ENCODE measurements around the gene MRPL39.

The MRPL39 gene

DNA sequence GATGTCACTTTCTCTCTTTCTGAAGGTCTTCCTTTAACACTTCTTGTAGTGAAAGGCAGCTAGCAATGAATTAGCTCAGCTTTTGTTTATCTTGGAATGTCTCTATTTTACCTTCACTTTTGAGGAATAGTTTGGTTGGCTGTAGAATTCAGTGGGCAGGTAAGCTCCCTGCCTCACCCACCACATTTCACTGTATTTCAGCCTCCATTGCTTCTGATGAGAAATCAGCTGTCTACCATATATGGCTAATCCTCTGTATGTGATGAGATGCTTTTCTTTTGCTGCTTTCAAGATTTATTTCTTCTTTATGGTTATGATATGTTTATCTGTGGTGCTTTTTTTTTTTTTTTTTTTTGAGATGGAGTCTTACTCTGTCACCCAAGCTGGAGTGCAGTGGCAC is 70.1 kb downstream of the MRPL39 start:
- TF ChIP-seq ISL1 (CRISPR knock-in tag; IDR thresholded peaks at IDR 0.05) (no peak), ZNF8 (CRISPR knock-in tag; IDR thresholded peaks at IDR 0.05) (no peak), OSR1 (CRISPR knock-in tag; IDR thresholded peaks at IDR 0.05) (no peak), TOX (CRISPR knock-in tag; IDR thresholded peaks at IDR 0.05; ENCODE audit: borderline replicate concordance) (no peak), ZNF70 (CRISPR knock-in tag; IDR thresholded peaks at IDR 0.05) (no peak), PPARA (CRISPR knock-in tag; IDR thresholded peaks at IDR 0.05; ENCODE audit: borderline replicate concordance) (no peak), GLIS3 (CRISPR knock-in tag; IDR thresholded peaks at IDR 0.05) (no peak), SNAI2 (CRISPR knock-in tag; IDR thresholded peaks at IDR 0.05) (no peak), ESRRG (CRISPR knock-in tag; IDR thresholded peaks at IDR 0.05) (no peak), ARNTL (CRISPR knock-in tag; IDR thresholded peaks at IDR 0.05; ENCODE audit: borderline replicate concordance, low read depth) (no peak), ZFP30 (CRISPR knock-in tag; IDR thresholded peaks at IDR 0.05) (no peak), ZNF565 (CRISPR knock-in tag; conservative IDR thresholded peaks at IDR 0.05; ENCODE audit: low read depth) (no peak)
- TF ChIP-seq, protein P1, sequence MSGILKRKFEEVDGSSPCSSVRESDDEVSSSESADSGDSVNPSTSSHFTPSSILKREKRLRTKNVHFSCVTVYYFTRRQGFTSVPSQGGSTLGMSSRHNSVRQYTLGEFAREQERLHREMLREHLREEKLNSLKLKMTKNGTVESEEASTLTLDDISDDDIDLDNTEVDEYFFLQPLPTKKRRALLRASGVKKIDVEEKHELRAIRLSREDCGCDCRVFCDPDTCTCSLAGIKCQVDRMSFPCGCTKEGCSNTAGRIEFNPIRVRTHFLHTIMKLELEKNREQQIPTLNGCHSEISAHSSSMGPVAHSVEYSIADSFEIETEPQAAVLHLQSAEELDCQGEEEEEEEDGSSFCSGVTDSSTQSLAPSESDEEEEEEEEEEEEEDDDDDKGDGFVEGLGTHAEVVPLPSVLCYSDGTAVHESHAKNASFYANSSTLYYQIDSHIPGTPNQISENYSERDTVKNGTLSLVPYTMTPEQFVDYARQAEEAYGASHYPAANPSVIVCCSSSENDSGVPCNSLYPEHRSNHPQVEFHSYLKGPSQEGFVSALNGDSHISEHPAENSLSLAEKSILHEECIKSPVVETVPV (CRISPR knock-in tag; IDR thresholded peaks at IDR 0.05) = no peak
- TF ChIP-seq, protein P2, sequence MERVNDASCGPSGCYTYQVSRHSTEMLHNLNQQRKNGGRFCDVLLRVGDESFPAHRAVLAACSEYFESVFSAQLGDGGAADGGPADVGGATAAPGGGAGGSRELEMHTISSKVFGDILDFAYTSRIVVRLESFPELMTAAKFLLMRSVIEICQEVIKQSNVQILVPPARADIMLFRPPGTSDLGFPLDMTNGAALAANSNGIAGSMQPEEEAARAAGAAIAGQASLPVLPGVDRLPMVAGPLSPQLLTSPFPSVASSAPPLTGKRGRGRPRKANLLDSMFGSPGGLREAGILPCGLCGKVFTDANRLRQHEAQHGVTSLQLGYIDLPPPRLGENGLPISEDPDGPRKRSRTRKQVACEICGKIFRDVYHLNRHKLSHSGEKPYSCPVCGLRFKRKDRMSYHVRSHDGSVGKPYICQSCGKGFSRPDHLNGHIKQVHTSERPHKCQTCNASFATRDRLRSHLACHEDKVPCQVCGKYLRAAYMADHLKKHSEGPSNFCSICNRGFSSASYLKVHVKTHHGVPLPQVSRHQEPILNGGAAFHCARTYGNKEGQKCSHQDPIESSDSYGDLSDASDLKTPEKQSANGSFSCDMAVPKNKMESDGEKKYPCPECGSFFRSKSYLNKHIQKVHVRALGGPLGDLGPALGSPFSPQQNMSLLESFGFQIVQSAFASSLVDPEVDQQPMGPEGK (CRISPR knock-in tag; IDR thresholded peaks at IDR 0.05; ENCODE audit: borderline replicate concordance) = no peak
- TF ChIP-seq, protein P3, sequence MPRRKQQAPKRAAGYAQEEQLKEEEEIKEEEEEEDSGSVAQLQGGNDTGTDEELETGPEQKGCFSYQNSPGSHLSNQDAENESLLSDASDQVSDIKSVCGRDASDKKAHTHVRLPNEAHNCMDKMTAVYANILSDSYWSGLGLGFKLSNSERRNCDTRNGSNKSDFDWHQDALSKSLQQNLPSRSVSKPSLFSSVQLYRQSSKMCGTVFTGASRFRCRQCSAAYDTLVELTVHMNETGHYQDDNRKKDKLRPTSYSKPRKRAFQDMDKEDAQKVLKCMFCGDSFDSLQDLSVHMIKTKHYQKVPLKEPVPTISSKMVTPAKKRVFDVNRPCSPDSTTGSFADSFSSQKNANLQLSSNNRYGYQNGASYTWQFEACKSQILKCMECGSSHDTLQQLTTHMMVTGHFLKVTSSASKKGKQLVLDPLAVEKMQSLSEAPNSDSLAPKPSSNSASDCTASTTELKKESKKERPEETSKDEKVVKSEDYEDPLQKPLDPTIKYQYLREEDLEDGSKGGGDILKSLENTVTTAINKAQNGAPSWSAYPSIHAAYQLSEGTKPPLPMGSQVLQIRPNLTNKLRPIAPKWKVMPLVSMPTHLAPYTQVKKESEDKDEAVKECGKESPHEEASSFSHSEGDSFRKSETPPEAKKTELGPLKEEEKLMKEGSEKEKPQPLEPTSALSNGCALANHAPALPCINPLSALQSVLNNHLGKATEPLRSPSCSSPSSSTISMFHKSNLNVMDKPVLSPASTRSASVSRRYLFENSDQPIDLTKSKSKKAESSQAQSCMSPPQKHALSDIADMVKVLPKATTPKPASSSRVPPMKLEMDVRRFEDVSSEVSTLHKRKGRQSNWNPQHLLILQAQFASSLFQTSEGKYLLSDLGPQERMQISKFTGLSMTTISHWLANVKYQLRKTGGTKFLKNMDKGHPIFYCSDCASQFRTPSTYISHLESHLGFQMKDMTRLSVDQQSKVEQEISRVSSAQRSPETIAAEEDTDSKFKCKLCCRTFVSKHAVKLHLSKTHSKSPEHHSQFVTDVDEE (CRISPR knock-in tag; IDR thresholded peaks at IDR 0.05) = no peak
- TF ChIP-seq, protein P4, sequence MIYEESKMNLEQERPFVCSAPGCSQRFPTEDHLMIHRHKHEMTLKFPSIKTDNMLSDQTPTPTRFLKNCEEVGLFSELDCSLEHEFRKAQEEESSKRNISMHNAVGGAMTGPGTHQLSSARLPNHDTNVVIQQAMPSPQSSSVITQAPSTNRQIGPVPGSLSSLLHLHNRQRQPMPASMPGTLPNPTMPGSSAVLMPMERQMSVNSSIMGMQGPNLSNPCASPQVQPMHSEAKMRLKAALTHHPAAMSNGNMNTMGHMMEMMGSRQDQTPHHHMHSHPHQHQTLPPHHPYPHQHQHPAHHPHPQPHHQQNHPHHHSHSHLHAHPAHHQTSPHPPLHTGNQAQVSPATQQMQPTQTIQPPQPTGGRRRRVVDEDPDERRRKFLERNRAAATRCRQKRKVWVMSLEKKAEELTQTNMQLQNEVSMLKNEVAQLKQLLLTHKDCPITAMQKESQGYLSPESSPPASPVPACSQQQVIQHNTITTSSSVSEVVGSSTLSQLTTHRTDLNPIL (CRISPR knock-in tag; IDR thresholded peaks at IDR 0.05; ENCODE audit: low read depth) = no peak
- TF ChIP-seq, protein P5, sequence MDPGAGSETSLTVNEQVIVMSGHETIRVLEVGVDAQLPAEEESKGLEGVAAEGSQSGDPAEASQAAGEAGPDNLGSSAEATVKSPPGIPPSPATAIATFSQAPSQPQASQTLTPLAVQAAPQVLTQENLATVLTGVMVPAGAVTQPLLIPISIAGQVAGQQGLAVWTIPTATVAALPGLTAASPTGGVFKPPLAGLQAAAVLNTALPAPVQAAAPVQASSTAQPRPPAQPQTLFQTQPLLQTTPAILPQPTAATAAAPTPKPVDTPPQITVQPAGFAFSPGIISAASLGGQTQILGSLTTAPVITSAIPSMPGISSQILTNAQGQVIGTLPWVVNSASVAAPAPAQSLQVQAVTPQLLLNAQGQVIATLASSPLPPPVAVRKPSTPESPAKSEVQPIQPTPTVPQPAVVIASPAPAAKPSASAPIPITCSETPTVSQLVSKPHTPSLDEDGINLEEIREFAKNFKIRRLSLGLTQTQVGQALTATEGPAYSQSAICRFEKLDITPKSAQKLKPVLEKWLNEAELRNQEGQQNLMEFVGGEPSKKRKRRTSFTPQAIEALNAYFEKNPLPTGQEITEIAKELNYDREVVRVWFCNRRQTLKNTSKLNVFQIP (CRISPR knock-in tag; IDR thresholded peaks at IDR 0.05; ENCODE audit: borderline replicate concordance, low read depth) = no peak
- ATAC-seq = no peak

DNA sequence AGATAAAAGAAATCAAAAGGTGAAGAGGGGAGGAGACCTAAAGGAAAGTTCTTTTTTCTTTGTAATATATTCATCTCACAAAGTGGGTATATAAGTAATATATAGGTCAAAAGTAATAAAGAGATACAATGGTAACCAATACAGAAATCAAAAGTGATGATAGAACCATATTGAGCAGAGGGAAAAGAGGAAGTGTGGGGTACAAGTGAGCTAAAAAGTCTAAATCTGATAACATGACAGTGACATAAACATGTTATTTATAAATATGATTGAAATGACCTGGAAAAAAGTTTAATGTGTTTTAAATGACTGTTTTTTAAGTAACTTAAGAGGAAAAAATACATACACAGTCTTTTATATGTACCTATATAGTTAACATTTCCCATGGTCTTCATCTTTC is 70.5 kb downstream of the MRPL39 start:
- TF ChIP-seq SNAI2 (CRISPR knock-in tag; IDR thresholded peaks at IDR 0.05) = no peak
- TF ChIP-seq PPARA (CRISPR knock-in tag; IDR thresholded peaks at IDR 0.05; ENCODE audit: borderline replicate concordance) = no peak
- TF ChIP-seq ZC3H10 (CRISPR knock-in tag; IDR thresholded peaks at IDR 0.05) = no peak

DNA sequence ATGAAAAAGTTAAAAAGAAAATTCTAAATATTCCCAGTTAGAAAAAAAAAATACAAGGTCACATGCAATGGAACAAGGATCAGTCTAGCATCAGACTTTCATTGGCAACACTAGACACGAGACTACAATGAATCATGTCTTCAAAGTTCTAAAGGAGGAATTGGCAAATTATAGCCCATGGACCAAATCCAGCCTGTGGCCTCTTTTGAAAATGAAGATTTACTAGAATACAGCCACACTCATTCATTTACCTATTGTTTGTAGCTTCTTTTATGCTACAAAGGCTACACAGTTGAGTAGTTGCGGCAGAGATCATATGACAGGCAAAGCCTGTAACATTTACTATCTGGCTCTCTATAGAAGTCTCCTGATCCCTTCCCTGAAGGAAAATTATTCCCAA is 71.4 kb downstream of the MRPL39 start:
- TF ChIP-seq ZNF70 (CRISPR knock-in tag; IDR thresholded peaks at IDR 0.05) = no peak
- TF ChIP-seq SNAI2 (CRISPR knock-in tag; IDR thresholded peaks at IDR 0.05) = no peak
- TF ChIP-seq, protein P2 (CRISPR knock-in tag; IDR thresholded peaks at IDR 0.05; ENCODE audit: borderline replicate concordance) = no peak
- TF ChIP-seq ARNTL (CRISPR knock-in tag; IDR thresholded peaks at IDR 0.05; ENCODE audit: borderline replicate concordance, low read depth) = no peak
- TF ChIP-seq BACH2 (CRISPR knock-in tag; IDR thresholded peaks at IDR 0.05; ENCODE audit: borderline replicate concordance) = no peak
- TF ChIP-seq ESRRG (CRISPR knock-in tag; IDR thresholded peaks at IDR 0.05) = no peak
- TF ChIP-seq OSR1 (CRISPR knock-in tag; IDR thresholded peaks at IDR 0.05) = no peak
- TF ChIP-seq TOX (CRISPR knock-in tag; IDR thresholded peaks at IDR 0.05; ENCODE audit: borderline replicate concordance) = no peak
- TF ChIP-seq TCF4 (CRISPR knock-in tag; IDR thresholded peaks at IDR 0.05; ENCODE audit: borderline replicate concordance) = no peak
- no peak for TF ChIP-seq ZNF565 (CRISPR knock-in tag; conservative IDR thresholded peaks at IDR 0.05; ENCODE audit: low read depth)
- TF ChIP-seq, protein P1 (CRISPR knock-in tag; IDR thresholded peaks at IDR 0.05) = no peak
- TF ChIP-seq ZNF8 (CRISPR knock-in tag; IDR thresholded peaks at IDR 0.05) = no peak
- TF ChIP-seq ZFP30 (CRISPR knock-in tag; IDR thresholded peaks at IDR 0.05) = no peak
- TF ChIP-seq, protein P5 (CRISPR knock-in tag; IDR thresholded peaks at IDR 0.05; ENCODE audit: borderline replicate concordance, low read depth) = no peak
- TF ChIP-seq ISL1 (CRISPR knock-in tag; IDR thresholded peaks at IDR 0.05) = no peak
- no peak for ATAC-seq

More for the DNA sequence above, 70.5 kb downstream of the MRPL39 start:
- ATAC-seq = no peak

Data from SK-N-SH treated with all-trans-retinoic acid at 6 μM for 48 hours (cell line).